ENCODE measurements around the gene PTP4A1.

Gene PTP4A1

GRCh38 chr6:63537959-63538300 is 34.4 kb upstream of the PTP4A1 start:
- no peak for TF ChIP-seq CTCF (IDR thresholded peaks at IDR 0.05; ENCODE audit: low read depth, low read length)
- no peak for TF ChIP-seq EZH2phosphoT487 (IDR thresholded peaks at IDR 0.05; ENCODE audit: low read depth)

GRCh38 chr6:63538550-63538949 is 33.7 kb upstream of the PTP4A1 start:
- TF ChIP-seq CTCF (IDR thresholded peaks at IDR 0.05; ENCODE audit: low read depth, low read length) (no peak), EZH2phosphoT487 (IDR thresholded peaks at IDR 0.05; ENCODE audit: low read depth) (no peak)
- no peak overlapping the region for H2AFZ ChIP-seq (ENCODE audit: low read depth, low read length)
- H3K9me3 ChIP-seq (ENCODE audit: insufficient read depth, low read length) = no peaks in the 10 kb centered on the region
- no peak overlapping the region for H3K4me3 ChIP-seq (ENCODE audit: low read length)
- H3K9ac ChIP-seq (ENCODE audit: low read length) = no peak overlapping the region
- no peaks in the 10 kb centered on the region for H4K20me1 ChIP-seq (ENCODE audit: insufficient read depth, low read length)
- H3K36me3 ChIP-seq (replicated peaks; ENCODE audit: low read depth, low read length) = no peaks in the 10 kb centered on the region
- no peaks in the 10 kb centered on the region for H3K79me2 ChIP-seq (ENCODE audit: low read length)
- H3K4me2 ChIP-seq (ENCODE audit: low read length) = no peak overlapping the region
- H3K27ac ChIP-seq (ENCODE audit: low read length) = no peak overlapping the region
- H3K27me3 ChIP-seq (ENCODE audit: low read depth, low read length) = peaks cover 14% of the 10 kb centered on the region
- peaks cover 11% of the 10 kb centered on the region for H3K4me1 ChIP-seq (ENCODE audit: low read length)

More at GRCh38 chr6:63537959-63538300, 34.4 kb upstream of the PTP4A1 start:
- Histone ChIP-seq H3K9me3 (ENCODE audit: insufficient read depth, low read length) (no peaks in the 10 kb centered on the region), H3K9ac (ENCODE audit: low read length) (no peak overlapping the region), H4K20me1 (ENCODE audit: insufficient read depth, low read length) (no peaks in the 10 kb centered on the region), H3K4me3 (ENCODE audit: low read length) (no peak overlapping the region), H3K27me3 (ENCODE audit: low read depth, low read length) (peaks cover 9% of the 10 kb centered on the region), H2AFZ (ENCODE audit: low read depth, low read length) (no peak overlapping the region), H3K4me2 (ENCODE audit: low read length) (no peak overlapping the region), H3K79me2 (ENCODE audit: low read length) (no peaks in the 10 kb centered on the region), H3K27ac (ENCODE audit: low read length) (no peak overlapping the region), H3K4me1 (ENCODE audit: low read length) (peaks cover 11% of the 10 kb centered on the region), H3K36me3 (replicated peaks; ENCODE audit: low read depth, low read length) (no peaks in the 10 kb centered on the region)

- Histone ChIP-seq H3K9ac (ENCODE audit: low read length) (no peak overlapping the region), H3K79me2 (ENCODE audit: low read length) (no peaks in the 10 kb centered on the region), H3K4me3 (ENCODE audit: low read length) (no peak overlapping the region), H3K4me1 (ENCODE audit: low read length) (peaks cover 1% of the 10 kb centered on the region), H3K27me3 (ENCODE audit: low read depth, low read length) (peaks cover 23% of the 10 kb centered on the region), H3K9me3 (ENCODE audit: insufficient read depth, low read length) (no peaks in the 10 kb centered on the region), H3K4me2 (ENCODE audit: low read length) (no peak overlapping the region), H4K20me1 (ENCODE audit: insufficient read depth, low read length) (no peaks in the 10 kb centered on the region), H3K27ac (ENCODE audit: low read length) (no peak overlapping the region), H3K36me3 (replicated peaks; ENCODE audit: low read depth, low read length) (no peaks in the 10 kb centered on the region), H2AFZ (ENCODE audit: low read depth, low read length) (no peak overlapping the region)
- TF ChIP-seq CTCF (IDR thresholded peaks at IDR 0.05; ENCODE audit: low read depth, low read length) (no peak), EZH2phosphoT487 (IDR thresholded peaks at IDR 0.05; ENCODE audit: low read depth) (no peak)
Observed at GRCh38 chr6:63543001-63543400, 29.3 kb upstream of the PTP4A1 start.

GRCh38 chr6:63543982-63544381 is 28.3 kb upstream of the PTP4A1 start:
- TF ChIP-seq CTCF (IDR thresholded peaks at IDR 0.05; ENCODE audit: low read depth, low read length) (no peak), EZH2phosphoT487 (IDR thresholded peaks at IDR 0.05; ENCODE audit: low read depth) (no peak)
- H4K20me1 ChIP-seq (ENCODE audit: insufficient read depth, low read length) = no peaks in the 10 kb centered on the region
- H3K27ac ChIP-seq (ENCODE audit: low read length) = no peak overlapping the region
- H2AFZ ChIP-seq (ENCODE audit: low read depth, low read length) = no peak overlapping the region
- H3K9ac ChIP-seq (ENCODE audit: low read length) = no peak overlapping the region
- no peaks in the 10 kb centered on the region for H3K4me1 ChIP-seq (ENCODE audit: low read length)
- H3K79me2 ChIP-seq (ENCODE audit: low read length) = no peaks in the 10 kb centered on the region
- H3K9me3 ChIP-seq (ENCODE audit: insufficient read depth, low read length) = no peaks in the 10 kb centered on the region
- no peak overlapping the region for H3K4me2 ChIP-seq (ENCODE audit: low read length)
- H3K36me3 ChIP-seq (replicated peaks; ENCODE audit: low read depth, low read length) = no peaks in the 10 kb centered on the region
- H3K27me3 ChIP-seq (ENCODE audit: low read depth, low read length) = peaks cover 23% of the 10 kb centered on the region
- H3K4me3 ChIP-seq (ENCODE audit: low read length) = no peak overlapping the region
